ENCODE measurements around the gene RALBP1.
A peak's percentile ranks its signal among the peaks of the same experiment; 100 is the strongest.
"Not testable (repeated sequence)": the region's sequence is repeated elsewhere in the genome, so short reads cannot be mapped to it uniquely, and the experiment has no call there.

The RALBP1 gene

DNA sequence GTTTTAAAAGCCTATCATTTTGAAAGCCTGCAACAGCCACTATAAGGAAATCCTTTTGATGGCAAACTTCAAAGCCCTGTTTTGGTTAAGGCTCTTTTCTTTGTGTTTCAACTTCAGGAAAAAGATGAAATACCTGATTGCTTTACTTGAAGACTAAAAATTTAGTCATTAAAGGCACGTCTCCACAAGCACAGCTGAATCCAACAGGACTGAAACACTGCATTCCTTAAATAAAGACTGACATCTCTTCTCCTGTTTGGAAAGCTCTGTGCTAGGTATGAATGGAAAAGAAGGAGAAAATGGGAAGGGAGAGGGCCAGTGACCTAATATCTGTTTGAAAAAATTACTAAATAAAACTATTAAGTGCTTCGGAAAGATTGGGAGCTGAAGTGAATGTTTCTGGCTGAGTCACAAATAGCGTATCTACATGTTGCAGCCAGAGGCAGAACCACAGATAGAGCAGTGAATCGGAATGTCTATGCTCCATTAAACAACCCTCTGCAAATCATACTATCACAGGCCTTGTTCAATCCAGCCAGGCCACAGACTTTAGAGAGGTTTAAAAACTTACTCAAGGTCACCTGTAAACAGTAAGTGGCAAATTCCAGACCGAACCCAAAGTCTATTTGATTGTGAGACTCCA is 21.1 kb upstream of the RALBP1 start:
- no peak for DNase-seq (ENCODE audit: low read depth in 2 of 2)

GRCh38 chr18:9455718-9456511 is 19.4 kb upstream of the RALBP1 start:
- DNase-seq (ENCODE audit: low read depth in 2 of 2), result no peak

- DNase-seq (ENCODE audit: low read depth in 2 of 2), result no peak
Measured at GRCh38 chr18:9466127-9466526, 9.2 kb upstream of the RALBP1 start.

GRCh38 chr18:9466846-9467245 is 8.5 kb upstream of the RALBP1 start:
- DNase-seq (ENCODE audit: low read depth in 2 of 2), result no peak

- DNase-seq (ENCODE audit: low read depth in 2 of 2), result no peak
Measured at GRCh38 chr18:9468998-9469397, 6.3 kb upstream of the RALBP1 start.

DNA sequence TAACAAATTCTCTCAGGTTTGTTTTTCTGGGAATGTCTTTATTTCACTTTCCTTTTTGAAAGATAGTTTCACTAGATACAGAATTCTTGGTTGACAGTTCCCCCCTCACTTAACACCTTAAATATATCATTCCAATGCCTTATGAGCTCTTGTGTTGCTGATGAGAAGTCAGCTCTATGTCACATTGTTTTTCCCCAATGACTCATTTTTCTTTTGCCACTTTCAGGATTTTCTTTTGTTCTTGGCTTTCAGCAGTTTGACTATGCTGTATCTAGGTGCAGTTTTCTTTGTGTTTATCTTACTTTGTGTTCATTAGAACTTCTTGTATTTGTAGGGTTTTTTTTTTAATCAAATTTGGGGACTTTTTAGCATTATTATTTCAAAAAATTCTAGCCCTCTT is 5.6 kb upstream of the RALBP1 start:
- DNase-seq (ENCODE audit: low read depth in 2 of 2), result no peak

GRCh38 chr18:9474108-9474982 is 968 bp upstream of the RALBP1 start:
- DNase-seq (ENCODE audit: low read depth in 2 of 2), result no peak

DNA sequence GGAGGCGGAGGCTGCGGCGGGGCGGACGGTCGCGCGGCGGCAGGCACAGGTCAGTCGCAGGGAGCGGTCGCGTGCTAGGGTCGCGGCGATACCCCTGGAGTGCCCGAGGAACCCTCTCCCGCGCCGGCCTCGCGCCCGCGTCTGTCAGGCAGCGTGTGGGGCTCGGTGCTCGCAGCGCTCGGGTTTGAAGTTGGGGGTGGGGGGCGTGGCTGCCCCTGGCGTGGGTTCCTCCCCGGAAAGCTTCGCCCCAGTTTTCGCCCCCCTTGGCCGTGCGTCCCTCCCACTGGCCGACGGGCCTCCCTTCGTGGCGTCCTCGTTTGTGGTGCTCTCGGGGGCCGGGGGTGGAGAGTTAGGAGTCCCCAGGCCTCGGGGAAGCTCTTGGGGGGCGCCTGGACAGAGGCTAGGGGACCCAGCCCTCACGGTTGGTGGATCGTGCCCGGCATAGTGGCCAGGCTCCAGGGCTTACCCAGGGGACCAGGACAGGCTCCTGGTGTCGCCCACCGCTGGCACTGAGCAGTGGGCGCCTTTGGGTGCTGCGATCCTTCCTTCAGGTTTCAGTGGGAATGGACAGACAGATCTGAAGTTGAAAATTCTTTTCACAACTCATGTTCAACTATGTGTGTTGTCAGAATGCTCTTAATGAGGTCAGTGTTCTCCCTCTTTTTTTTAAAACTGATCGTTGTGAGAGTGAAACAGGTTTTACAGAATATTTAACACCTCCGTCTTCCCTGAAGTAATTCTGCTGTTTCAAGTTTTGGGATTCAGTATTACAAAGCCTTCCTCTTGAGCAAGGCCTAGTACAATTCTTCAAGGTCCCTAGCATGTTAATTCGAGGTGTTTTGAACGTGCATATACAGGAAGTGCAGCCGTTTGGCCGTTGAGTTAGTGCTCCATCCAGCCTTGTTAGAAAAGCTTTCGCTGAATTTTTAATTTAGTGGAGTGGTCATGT is 604 bp downstream of the RALBP1 start:
- DNase-seq (ENCODE audit: low read depth in 2 of 2), result peak; percentile 41 to 48

DNA sequence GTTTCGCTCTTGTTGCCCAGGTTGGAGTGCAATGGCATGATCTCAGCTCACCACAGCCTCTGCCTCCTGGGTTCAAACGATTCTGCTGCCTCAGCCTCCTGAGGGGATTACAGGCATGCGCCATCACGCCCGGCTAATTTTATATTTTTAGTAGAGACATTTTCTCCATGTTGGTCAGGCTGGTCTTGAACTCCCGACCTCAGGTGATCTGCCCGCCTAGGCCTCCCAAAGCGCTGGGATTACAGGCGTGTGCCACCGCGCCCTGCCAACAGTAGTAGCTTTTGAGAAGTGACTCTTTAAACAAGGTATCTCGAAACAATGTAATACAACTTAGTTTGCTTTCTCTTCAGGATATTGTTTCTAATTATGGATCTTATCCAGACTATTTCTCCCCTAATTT is 1.6 kb downstream of the RALBP1 start:
- DNase-seq (ENCODE audit: low read depth in 2 of 2), result not testable (repeated sequence)

DNA sequence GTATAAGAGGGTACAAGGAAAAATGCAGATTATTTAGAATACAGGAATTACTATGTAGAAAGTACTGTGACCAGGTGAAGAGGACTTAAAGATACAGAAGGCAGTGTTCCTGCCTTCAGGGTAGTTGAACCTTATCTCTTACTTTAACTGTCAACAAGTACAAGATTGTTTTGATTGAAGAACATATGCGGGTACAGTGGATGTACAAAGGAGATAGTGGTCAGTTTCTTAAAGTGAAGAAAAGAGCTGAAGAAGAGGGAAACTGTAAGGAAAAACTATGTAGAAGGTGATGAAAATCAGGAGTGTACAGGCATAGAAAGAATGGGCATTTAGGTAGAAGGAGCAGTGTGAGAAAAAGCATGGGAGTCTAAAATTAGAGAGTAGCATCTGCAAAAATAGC is 2.2 kb downstream of the RALBP1 start:
- DNase-seq (ENCODE audit: low read depth in 2 of 2), result no peak

GRCh38 chr18:9478545-9478944 is 3.2 kb downstream of the RALBP1 start:
- DNase-seq (ENCODE audit: low read depth in 2 of 2), result no peak

DNA sequence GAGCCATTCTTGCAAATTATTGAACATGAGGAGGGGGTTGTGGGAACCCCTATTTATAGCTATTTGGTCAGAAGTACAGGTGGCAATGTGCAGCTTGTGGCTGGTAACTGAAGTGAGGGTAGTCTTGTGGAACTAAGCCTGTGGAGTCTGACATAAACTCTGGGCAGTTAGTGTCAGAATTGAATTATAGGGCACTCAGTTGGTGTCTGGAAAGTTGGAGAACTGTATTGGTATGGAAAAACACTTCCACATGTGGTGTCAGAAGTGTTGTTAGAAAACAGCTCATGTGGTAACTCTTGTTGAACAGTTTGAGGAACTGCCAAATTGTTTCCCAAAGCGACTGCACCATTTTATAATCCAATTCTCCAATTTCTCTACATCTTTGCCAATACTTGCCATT is 7.5 kb downstream of the RALBP1 start:
- no peak for DNase-seq (ENCODE audit: low read depth in 2 of 2)

- DNase-seq (ENCODE audit: low read depth in 2 of 2), result no peak
Measured at GRCh38 chr18:9483526-9483925, 8.2 kb downstream of the RALBP1 start.

DNA sequence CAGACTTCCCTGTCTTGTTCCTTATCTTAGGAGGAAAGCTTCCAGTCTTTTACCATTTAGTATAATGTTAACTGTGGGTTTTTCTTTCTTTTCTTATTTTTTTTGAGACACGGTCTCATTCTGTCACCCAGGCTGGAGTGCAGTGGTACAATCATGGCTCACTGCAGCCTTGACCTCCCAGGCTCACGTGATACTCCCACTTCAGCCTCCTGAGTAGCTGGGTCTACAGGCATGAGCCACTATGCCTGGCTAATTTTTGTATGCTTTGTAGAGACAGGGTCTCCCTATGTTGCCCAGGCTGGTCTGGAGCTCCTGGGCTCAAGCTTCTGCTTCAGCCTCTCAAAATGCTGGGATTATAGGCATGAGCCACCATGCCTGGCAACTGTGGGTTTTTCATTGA is 9.5 kb downstream of the RALBP1 start:
- DNase-seq (ENCODE audit: low read depth in 2 of 2), result not testable (repeated sequence)

GRCh38 chr18:9488538-9488937 is 13.2 kb downstream of the RALBP1 start:
- no peak for DNase-seq (ENCODE audit: low read depth in 2 of 2)

- DNase-seq (ENCODE audit: low read depth in 2 of 2), result no peak
Measured at GRCh38 chr18:9494778-9495331, 19.5 kb downstream of the RALBP1 start.

- no peak for DNase-seq (ENCODE audit: low read depth in 2 of 2)
Measured at GRCh38 chr18:9495465-9495864, 20.2 kb downstream of the RALBP1 start.

DNA sequence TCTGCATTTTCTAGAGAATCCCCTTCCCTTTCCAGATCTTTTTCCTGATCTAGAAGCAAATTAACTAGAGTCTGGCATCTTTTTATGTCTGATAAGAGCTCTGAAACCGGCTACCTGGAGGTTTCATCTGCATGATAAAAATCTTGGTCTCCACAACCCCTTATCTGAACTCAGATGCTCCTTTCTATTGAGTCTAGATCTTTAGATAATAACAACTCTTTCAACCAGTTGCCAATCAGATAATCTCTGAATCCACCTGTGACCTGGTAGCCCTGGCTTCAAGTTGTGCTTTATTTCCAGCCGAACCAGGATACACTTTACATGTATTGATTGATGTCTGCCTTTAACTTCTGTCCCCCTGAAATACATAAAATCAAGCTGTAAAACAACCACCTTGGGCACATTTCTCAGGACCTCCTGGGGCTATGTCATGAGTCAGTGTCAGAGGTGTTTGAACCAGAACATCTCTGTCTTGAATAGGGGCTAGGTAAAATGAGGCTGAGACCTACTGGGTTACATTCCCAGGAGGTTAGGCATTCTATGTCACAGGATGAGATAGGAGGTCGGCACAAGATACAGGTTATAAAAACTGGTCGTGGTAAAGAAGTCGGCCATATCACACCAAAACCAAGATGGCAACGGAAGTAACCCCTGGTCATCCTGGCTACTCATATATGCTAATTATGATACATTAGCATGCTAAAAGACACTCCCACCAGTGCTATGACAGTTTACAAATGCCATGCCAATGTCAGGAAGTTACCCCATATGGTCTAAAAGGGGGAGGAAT is 20.8 kb downstream of the RALBP1 start:
- no peak for DNase-seq (ENCODE audit: low read depth in 2 of 2)

- DNase-seq (ENCODE audit: low read depth in 2 of 2), result no peak
Measured at GRCh38 chr18:9506046-9506792, 30.9 kb downstream of the RALBP1 start.

All from stimulated activated CD4-positive, alpha-beta T cell treated with anti-CD3 and anti-CD28 coated beads, Interleukin-1b, Interleukin-23, amount 100 ng/mL, for 4 hours (primary cell).